ENCODE measurements around the gene MAP4K4. TPM values are rescaled to one million over a fixed set of nuclear protein-coding genes. Genes with fewer than 3 reads are reported as not detected.
A peak's percentile ranks its signal among the peaks of the same experiment; 100 is the strongest.

The MAP4K4 gene
- total RNA-seq, 1 donor from 2014 or later: 54.5 TPM

DNA sequence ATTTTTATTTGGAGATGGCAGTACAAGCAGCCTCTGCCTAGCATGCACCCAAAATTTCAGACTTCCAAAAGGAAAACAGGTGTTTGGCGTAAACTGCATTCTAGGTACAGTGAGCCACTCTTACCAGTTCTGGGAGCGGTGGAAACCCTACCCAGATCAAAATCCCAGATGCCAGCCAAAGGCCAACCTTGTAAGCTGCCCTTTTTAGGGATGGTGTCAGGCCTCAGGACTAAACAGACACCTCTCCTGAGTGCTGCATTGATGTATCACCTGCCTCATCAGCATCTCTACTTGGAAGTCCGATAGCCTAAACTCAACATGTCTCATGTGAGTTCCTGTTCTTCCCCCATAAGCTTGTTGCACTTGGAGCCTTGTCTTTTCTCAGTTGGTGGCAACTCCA is 104.0 kb downstream of the MAP4K4 start:
- no peak for DNase-seq (ENCODE audit: low spot score)
- H3K27ac Mint-ChIP-seq: no peak overlapping the region
- intact Hi-C loops (cut with micrococcal nuclease): no loop called here
- peaks cover 12% of the 10 kb centered on the region for H3K36me3 Mint-ChIP-seq (ENCODE audit: low read depth)
- no peak overlapping the region for H3K4me3 Mint-ChIP-seq
- peaks cover 49% of the 10 kb centered on the region for H3K4me1 Mint-ChIP-seq (ENCODE audit: low read depth)
- no peaks in the 10 kb centered on the region for H3K9me3 Mint-ChIP-seq
- no peaks in the 10 kb centered on the region for H3K27me3 Mint-ChIP-seq (ENCODE audit: insufficient read depth)

DNA sequence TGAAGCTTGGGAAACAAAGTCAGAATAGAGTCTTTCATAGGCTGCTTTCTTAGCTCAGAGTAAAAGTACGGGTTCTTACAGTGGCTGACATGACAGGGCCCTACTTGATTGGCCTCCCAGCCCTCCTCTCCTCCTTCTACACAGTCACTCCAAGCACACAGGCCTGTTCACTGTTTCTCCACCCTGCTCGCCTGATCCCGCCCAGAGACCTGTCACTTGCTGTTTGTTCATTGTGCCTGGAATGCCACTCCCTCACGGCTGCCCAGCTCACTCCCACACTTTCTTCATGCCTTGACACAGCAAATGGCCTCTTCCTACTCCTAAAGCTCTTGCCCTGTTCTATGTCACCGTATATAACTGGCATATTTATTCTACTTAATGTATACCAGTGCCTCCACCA is 104.8 kb downstream of the MAP4K4 start:
- no peak overlapping the region for H3K4me3 Mint-ChIP-seq

DNA sequence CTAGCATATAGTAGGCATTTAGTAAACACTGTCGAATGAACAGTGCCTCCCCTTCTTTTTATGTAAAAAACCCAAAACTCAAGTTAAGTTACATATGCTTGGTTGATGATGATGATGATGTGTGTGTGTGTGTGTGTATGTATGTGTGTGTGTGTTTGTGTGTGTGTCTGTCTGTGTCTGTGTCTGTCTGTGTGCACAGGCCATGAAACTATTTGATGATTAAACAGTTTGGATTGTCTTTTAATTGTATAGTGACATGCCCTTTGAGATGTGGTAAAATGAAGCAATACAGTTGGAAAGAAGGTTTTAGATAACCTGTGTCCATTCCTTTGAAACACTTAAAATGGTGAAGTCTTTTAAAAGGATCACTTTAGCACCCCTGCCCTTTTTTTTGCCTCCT is 105.6 kb downstream of the MAP4K4 start:
- intact Hi-C loops (cut with micrococcal nuclease): no loop called here
- Mint-ChIP-seq H3K4me3 (no peak overlapping the region), H3K36me3 (ENCODE audit: low read depth) (peaks cover 14% of the 10 kb centered on the region), H3K4me1 (ENCODE audit: low read depth) (peaks cover 46% of the 10 kb centered on the region), H3K27me3 (ENCODE audit: insufficient read depth) (no peaks in the 10 kb centered on the region), H3K27ac (no peak overlapping the region), H3K9me3 (no peaks in the 10 kb centered on the region)
- DNase-seq (ENCODE audit: low spot score): no peak

More for the DNA sequence above, 104.8 kb downstream of the MAP4K4 start:
- peak overlapping the region; percentile 66 for H3K27ac Mint-ChIP-seq
- no peaks in the 10 kb centered on the region for H3K27me3 Mint-ChIP-seq (ENCODE audit: insufficient read depth)
- intact Hi-C loops (cut with micrococcal nuclease): no loop called here
- no peaks in the 10 kb centered on the region for H3K9me3 Mint-ChIP-seq
- no peak for DNase-seq (ENCODE audit: low spot score)
- peaks cover 46% of the 10 kb centered on the region for H3K4me1 Mint-ChIP-seq (ENCODE audit: low read depth)
- peaks cover 12% of the 10 kb centered on the region for H3K36me3 Mint-ChIP-seq (ENCODE audit: low read depth)

DNA sequence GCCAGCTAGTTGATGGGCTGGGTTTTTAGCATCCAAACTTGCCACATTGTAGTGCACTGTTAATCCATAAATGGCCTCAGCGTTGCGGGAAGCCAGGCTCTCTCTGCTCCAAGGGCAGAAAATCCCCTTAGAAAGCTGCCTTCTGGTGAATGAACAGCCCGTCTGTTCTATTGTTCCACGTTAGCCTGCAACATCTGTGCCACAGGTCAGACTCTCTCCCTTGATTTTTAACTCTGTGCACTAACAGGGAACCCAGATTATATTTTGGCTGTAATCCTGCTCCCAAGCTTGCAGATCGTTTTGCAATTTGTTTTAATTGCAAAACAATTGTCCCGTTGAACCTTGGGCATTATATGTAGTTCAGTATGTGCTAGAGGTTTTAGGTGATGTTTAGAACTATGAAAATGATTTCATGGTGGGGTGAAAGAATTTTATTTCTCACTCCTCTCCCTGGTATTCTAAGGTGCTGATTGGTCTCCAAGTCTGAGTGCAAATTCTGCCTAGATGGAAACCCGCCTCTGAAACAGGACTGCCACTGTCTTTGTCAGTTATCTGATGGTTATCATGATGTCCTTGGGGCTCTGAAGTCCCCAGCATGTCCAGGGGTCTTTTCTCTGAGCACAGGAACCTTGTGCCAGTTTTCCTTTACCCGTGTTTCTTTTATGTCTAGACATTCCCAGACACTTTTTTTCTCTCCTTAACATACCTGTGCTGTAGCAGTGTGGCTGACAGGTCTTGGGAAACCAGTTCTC is 106.6 kb downstream of the MAP4K4 start:
- H3K9me3 Mint-ChIP-seq: no peaks in the 10 kb centered on the region
- no peak overlapping the region for H3K27ac Mint-ChIP-seq
- H3K4me1 Mint-ChIP-seq (ENCODE audit: low read depth): peaks cover 41% of the 10 kb centered on the region
- no peak overlapping the region for H3K4me3 Mint-ChIP-seq
- intact Hi-C loops (cut with micrococcal nuclease): no loop called here
- no peak for DNase-seq (ENCODE audit: low spot score)
- H3K27me3 Mint-ChIP-seq (ENCODE audit: insufficient read depth): no peaks in the 10 kb centered on the region
- H3K36me3 Mint-ChIP-seq (ENCODE audit: low read depth): peaks cover 14% of the 10 kb centered on the region

DNA sequence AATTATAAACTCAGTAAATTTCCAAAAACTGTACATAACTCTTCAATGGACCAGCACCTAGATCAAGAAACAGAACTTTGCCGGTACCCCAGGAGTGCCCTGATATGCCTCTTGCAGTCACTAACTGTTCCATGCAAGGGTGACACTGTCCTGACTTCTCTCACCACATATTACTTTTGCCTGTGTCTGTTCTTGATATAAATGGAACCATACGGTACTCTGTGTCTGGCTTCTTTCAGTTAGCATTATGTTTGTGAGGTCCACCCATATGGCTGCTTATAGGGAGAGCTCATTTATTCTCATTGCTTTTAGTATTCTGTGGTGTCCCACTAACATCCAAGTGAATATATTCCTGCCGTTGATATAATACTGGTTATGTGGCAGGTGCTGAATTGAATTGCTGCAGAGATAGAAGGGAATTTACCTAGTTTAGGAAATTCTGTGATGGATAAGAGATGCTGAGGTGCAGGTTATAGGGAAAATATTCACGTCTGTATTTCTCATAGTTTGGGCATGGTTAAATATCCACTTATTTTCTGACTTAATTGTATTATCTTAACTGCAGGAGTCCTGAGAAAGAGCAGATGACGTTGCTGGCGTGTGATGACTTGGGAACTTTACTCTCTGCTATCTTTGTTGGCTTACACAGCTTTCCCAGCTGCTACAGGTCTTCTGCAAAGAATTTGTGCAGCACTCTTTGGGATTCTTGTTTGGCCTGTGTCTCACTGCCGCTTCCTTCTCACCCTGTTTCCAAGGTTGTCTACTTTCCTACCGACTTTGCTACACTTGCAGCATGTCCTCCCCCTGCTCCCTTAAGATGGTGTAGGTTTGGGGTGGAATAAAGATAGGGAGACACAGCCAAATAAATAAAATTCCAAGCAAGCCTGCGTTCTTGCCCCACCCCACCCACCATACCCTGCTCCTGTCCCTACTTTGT is 107.9 kb downstream of the MAP4K4 start:
- Mint-ChIP-seq H3K9me3 (no peaks in the 10 kb centered on the region), H3K4me3 (no peak overlapping the region), H3K36me3 (ENCODE audit: low read depth) (peaks cover 11% of the 10 kb centered on the region), H3K27me3 (ENCODE audit: insufficient read depth) (no peaks in the 10 kb centered on the region), H3K27ac (peak overlapping the region; percentile 70), H3K4me1 (ENCODE audit: low read depth) (peaks cover 42% of the 10 kb centered on the region)
- DNase-seq (ENCODE audit: low spot score): no peak
- intact Hi-C loops (cut with micrococcal nuclease): no loop called here

DNA sequence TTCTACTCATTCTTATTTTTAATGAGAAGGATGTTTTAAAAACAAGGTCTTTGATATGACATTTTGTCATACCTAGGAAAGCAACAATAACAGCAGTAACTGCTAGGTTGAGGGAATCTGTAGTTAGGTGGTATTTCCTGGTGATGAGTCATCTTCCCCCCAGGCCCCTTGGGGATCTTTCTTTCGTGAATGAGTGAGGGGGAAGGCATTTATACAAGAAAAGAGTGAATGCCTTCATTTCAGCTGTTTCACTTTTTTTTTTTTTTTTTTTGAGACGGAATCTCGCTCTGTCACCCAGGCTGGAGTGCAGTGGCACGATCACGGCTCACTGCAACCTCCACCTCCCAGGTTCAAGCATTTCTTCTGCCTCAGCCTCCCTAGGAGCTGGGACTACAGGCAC is 108.6 kb downstream of the MAP4K4 start:
- Mint-ChIP-seq H3K9me3 (no peaks in the 10 kb centered on the region), H3K27ac (peak overlapping the region; percentile 70), H3K4me1 (ENCODE audit: low read depth) (peaks cover 42% of the 10 kb centered on the region), H3K4me3 (no peak overlapping the region), H3K36me3 (ENCODE audit: low read depth) (peaks cover 9% of the 10 kb centered on the region), H3K27me3 (ENCODE audit: insufficient read depth) (no peaks in the 10 kb centered on the region)
- intact Hi-C loops (cut with micrococcal nuclease): no loop called here
- DNase-seq (ENCODE audit: low spot score): no peak

DNA sequence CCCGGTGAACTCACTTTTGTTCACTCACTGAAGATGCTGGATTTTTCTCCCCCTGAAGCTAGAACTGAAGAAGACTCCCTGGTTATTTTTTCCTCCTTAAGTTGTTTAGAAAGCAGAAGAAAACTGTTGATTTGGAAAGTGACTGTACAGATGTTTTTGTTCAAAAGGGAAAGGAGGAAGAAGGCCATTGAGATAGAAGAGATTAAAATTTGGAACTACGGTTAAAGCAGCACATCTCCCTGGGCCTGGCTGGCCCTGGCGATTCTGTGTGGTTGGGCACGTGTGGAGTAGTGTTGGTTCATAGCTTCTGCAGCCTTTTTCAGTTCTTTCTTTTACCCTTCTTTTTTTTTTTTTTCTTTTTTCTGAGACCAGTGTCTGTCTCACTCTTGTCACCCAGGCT is 109.2 kb downstream of the MAP4K4 start:
- Mint-ChIP-seq H3K4me3 (peak overlapping the region; percentile 2), H3K4me1 (ENCODE audit: low read depth) (peaks cover 41% of the 10 kb centered on the region), H3K27ac (peak overlapping the region; percentile 25), H3K36me3 (ENCODE audit: low read depth) (peaks cover 10% of the 10 kb centered on the region), H3K27me3 (ENCODE audit: insufficient read depth) (no peaks in the 10 kb centered on the region), H3K9me3 (no peaks in the 10 kb centered on the region)
- DNase-seq (ENCODE audit: low spot score): no peak
- intact Hi-C loops (cut with micrococcal nuclease): no loop called here

DNA sequence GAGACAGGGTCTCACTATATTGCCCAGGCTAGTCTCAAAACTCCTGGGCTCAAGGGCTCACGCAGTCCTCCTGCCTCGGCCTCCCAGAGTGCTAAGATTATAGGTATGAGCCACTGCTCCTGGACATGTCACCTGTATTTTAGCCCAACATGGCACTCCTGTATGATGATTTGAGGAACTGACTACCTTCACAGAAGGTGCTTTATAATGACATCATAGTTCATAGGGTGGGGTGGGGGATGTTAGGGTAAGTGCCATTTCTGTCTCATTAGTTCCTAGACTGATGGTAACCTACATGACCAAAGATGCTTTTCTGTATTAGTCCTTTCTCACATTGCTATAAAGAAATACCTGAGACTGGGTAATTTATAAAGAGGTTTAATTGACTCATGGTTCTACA is 109.7 kb downstream of the MAP4K4 start:
- Mint-ChIP-seq H3K36me3 (ENCODE audit: low read depth) (peaks cover 9% of the 10 kb centered on the region), H3K4me1 (ENCODE audit: low read depth) (peaks cover 38% of the 10 kb centered on the region), H3K27ac (no peak overlapping the region), H3K27me3 (ENCODE audit: insufficient read depth) (no peaks in the 10 kb centered on the region), H3K4me3 (no peak overlapping the region), H3K9me3 (no peaks in the 10 kb centered on the region)
- intact Hi-C loops (cut with micrococcal nuclease): no loop called here
- DNase-seq (ENCODE audit: low spot score): no peak

DNA sequence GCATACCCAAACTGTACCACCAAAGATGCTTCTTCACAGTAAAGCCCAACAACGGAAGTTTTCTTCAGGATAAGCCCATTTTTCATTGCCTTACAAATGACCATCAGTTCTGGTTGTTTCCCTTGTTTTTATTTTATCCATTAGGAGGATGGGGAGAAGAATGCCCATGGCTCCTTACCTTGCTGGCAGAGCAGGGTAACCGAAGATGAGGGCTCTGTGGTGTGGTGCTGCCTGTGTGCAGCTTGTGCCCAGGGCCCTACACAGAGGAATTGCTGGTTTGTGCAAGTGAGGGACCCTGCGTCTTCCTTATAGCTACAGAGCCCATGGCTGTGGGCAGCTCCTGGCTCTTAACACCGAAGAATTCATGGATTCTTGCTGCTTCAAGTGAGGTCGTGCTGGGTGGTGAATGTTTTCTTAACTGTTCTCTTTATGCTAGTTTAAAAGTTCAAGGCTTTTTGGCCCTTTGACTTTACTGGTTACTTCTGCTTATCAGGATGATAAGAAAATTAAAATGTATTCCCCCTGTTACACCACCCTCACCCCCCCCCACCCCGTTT is 110.6 kb downstream of the MAP4K4 start:
- Mint-ChIP-seq H3K4me3 (no peak overlapping the region), H3K9me3 (no peaks in the 10 kb centered on the region), H3K36me3 (ENCODE audit: low read depth) (peaks cover 6% of the 10 kb centered on the region), H3K27me3 (ENCODE audit: insufficient read depth) (no peaks in the 10 kb centered on the region), H3K27ac (no peak overlapping the region), H3K4me1 (ENCODE audit: low read depth) (peaks cover 39% of the 10 kb centered on the region)
- intact Hi-C loops (cut with micrococcal nuclease): no loop called here
- DNase-seq (ENCODE audit: low spot score): no peak

DNA sequence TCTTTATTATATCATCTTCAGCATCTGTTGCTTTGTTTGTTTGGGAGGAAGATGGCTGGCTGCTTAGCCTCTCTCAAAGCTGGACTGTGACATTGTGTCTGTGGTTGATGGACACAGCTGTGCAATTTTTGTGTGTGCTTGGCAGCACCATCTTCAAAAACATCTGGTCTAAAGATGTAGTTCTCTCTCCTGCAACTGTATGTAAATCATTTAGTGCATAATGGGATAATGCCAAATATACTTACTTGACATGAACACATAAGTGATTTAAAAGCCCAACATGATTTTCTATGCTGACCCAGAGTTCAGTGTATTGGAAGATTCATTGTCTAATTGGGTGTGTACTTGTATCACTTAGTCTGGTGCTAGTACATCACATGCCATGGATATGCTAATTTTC is 112.2 kb downstream of the MAP4K4 start:
- peaks cover 10% of the 10 kb centered on the region for H3K36me3 Mint-ChIP-seq (ENCODE audit: low read depth)
- no peak overlapping the region for H3K4me3 Mint-ChIP-seq
- no peaks in the 10 kb centered on the region for H3K27me3 Mint-ChIP-seq (ENCODE audit: insufficient read depth)
- H3K9me3 Mint-ChIP-seq: no peaks in the 10 kb centered on the region
- DNase-seq (ENCODE audit: low spot score): no peak
- intact Hi-C loops (cut with micrococcal nuclease): no loop called here
- peaks cover 54% of the 10 kb centered on the region for H3K4me1 Mint-ChIP-seq (ENCODE audit: low read depth)
- H3K27ac Mint-ChIP-seq: no peak overlapping the region

DNA sequence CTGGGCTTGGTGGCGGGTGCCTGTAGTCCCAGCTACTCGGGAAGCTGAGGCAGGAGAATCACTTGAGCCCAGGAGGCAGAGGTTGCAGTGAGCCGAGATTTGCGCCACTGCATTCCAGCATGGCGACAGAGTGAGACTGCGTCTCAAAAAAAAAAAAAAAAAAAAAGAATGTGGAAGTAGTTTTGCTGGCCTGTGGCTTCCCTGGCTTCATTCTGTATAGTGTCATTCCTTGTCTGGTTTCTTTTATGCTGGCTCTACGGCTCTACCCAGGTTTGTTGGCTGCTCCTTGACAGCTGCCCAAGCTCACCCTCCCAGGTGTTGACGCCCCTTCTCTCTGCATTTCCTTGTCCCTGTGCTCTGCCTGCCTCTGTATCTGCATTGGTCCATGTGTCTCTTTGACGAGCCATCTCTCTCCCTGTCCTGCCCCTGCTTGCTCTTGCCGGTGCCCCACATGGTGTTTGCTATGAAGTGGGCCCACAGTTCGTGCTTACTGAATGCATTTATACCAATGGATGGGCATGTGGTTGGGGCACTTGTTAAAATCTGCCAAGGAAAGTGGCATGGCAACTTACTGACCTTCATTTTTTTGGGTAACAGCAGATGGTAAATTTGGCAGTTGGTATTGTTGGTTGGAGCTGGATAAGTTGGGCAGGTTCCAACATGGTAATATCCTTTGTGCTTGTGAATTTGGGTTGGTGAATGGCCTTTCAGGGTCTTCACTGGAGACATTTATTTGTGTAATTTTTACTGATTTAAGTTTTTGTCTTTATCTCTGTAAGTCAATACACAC is 113.9 kb downstream of the MAP4K4 start:
- Mint-ChIP-seq H3K27ac (no peak overlapping the region), H3K4me3 (no peak overlapping the region), H3K4me1 (ENCODE audit: low read depth) (peaks cover 50% of the 10 kb centered on the region), H3K27me3 (ENCODE audit: insufficient read depth) (no peaks in the 10 kb centered on the region), H3K9me3 (no peaks in the 10 kb centered on the region), H3K36me3 (ENCODE audit: low read depth) (peaks cover 10% of the 10 kb centered on the region)
- intact Hi-C loops (cut with micrococcal nuclease): no loop called here
- DNase-seq (ENCODE audit: low spot score): no peak

DNA sequence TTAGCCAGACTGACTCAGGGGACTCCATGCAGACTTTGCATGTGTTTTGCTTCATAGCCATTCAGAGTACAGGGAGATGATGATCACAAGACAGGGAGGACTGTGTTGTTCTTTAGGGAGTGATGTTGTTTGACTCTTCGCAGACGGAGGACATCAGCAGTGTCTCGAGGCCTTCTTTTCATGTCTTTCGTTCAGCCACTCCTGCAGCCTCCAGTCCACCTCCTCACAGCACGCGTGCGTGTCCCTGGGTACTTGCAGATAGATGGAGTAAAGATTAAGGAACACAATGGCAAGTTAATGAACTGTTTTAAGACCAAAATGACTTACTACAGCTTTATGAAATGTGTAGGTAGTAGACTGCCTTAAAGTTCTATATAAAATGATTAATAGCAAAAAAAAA is 114.7 kb downstream of the MAP4K4 start:
- intact Hi-C loops (cut with micrococcal nuclease): no loop called here
- Mint-ChIP-seq H3K27me3 (ENCODE audit: insufficient read depth) (no peaks in the 10 kb centered on the region), H3K4me3 (no peak overlapping the region)

More for the DNA sequence above, 114.7 kb downstream of the MAP4K4 start:
- no peak for DNase-seq (ENCODE audit: low spot score)
- Mint-ChIP-seq H3K36me3 (ENCODE audit: low read depth) (peaks cover 10% of the 10 kb centered on the region), H3K9me3 (no peaks in the 10 kb centered on the region), H3K27ac (no peak overlapping the region), H3K4me1 (ENCODE audit: low read depth) (peaks cover 47% of the 10 kb centered on the region)
